NCI-H748 treated with DMSO at 0.1 percent for 48 hours (cell line): ENCODE measurements around the gene MRPL12.

Source experiments
- DNase-seq: peaks from one replicate; lab custom pipeline; 2025; lab: John Stamatoyannopoulos, UW

MRPL12 gene

DNA sequence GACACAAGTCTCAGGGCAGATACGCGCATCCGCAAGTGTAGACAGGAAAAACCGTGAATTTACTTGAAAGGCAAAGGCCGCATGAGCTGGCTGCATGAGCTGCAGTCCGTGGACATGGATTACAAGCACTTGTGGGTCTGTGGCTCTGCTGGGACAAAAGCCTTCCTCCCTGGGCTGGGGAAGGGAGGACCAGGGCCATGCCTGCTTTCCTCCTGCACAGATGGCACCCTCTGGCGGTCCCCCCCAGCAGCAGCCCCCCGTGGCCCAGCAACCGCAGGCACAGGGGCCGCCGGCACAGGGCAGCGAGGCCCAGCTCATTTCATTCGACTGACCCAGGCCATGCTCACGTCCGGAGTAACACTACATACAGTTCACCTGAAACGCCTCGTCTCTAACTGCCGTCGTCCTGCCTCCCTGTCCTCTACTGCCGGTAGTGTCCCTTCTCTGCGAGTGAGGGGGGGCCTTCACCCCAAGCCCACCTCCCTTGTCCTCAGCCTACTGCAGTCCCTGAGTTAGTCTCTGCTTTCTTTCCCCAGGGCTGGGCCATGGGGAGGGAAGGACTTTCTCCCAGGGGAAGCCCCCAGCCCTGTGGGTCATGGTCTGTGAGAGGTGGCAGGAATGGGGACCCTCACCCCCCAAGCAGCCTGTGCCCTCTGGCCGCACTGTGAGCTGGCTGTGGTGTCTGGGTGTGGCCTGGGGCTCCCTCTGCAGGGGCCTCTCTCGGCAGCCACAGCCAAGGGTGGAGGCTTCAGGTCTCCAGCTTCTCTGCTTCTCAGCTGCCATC, 1.7 kb upstream of the MRPL12 start:
- no peak for DNase-seq

GRCh38 chr17:81703747-81704654, 834 bp downstream of the MRPL12 start:
- no peak for DNase-seq

DNA sequence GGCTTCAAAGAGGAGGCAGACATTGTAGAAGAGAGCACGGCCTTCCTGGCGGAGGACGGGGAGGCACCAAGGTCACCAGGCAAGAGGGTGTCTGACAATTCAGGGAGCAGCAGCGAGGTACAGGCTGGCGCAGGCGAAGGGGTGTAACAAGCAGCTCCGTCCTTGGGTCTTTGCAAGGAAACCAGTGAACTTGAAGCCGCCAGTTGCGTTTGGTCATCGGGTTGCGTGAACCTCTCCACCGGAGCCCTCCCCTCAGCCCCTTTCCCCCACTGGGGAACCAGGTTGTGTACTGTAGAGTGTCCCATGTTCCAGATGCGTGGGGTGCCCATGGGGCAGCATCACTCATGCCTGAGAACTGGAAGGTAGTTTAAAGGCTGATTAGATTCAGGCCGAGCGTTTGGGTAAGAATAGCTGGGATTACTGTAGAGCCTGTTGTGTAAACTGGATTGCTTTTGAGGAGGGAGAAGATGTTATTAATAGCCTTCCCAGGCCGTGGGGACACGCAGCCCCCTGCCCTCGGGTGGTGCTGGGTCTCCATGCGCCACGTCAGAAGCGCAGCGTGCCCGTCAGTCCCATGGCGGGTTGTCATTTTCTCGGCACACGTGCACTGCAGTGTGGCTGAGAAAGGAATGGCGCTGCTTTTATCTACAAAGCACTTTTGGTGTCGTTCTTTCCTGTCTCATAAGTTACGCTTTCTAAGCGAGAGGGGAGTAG, 2.5 kb downstream of the MRPL12 start:
- DNase-seq = no peak

GRCh38 chr17:81706232-81706611, 3.1 kb downstream of the MRPL12 start:
- DNase-seq = no peak

DNA sequence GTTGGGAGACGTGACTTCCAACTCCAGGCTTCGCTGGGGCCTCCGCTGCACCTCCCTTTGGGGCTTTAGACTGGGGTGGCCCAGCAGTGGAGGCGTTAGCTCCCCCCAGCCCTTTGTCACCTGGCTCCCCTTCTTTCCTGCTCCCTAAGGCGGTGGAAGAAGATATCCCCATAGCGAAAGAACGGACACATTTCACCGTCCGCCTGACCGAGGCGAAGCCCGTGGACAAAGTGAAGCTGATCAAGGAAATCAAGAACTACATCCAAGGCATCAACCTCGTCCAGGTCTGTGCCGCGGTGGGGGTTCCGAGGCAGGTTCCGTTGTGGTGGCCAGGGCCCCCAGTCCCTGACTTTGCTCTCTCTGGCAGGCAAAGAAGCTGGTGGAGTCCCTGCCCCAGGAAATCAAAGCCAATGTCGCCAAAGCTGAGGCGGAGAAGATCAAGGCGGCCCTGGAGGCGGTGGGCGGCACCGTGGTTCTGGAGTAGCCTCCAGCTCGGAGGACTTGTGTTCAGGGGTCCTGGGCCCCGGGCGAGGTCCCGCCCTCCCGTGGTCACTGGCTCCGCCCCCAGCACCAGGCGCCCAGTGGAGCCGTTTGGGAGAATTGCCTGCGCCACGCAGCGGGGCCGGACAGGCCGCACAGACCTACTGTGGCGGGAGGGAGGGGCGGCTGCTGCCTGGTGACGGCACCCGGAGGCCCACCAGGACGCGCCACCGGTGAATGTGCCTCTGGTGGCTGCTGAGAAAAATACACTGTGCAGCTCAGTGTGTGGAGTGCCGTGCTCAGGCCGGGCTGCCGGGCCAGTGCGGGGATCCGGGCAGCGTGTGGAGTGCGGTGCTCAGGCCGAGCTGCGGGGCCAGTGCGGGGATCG, 3.8 kb downstream of the MRPL12 start:
- no peak for DNase-seq

- DNase-seq = no peak
These were observed 4.8 kb downstream of the MRPL12 start for GRCh38 chr17:81707725-81708646.

DNA sequence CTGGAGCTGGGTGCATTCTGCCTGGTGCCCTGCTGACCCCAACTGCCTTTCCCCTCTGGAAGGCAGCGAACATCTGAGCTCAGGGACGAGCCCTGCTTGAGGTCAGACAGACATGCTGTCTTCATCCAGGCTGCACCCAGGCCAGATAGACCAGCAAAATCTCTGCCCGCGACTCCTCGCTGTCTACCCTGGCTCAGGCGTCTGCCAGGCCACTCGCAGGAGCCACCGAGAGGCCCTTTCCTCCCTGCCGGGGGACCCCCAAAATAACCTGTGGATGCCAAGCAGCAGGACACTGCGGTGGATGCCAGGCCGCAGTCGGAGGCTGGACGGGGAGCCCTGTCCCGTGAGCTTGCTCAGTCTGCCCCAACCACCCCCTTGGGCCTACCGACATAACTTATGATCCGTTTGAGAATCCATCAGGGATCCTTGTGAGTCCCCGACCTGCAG, 5.6 kb downstream of the MRPL12 start:
- DNase-seq = no peak

DNA sequence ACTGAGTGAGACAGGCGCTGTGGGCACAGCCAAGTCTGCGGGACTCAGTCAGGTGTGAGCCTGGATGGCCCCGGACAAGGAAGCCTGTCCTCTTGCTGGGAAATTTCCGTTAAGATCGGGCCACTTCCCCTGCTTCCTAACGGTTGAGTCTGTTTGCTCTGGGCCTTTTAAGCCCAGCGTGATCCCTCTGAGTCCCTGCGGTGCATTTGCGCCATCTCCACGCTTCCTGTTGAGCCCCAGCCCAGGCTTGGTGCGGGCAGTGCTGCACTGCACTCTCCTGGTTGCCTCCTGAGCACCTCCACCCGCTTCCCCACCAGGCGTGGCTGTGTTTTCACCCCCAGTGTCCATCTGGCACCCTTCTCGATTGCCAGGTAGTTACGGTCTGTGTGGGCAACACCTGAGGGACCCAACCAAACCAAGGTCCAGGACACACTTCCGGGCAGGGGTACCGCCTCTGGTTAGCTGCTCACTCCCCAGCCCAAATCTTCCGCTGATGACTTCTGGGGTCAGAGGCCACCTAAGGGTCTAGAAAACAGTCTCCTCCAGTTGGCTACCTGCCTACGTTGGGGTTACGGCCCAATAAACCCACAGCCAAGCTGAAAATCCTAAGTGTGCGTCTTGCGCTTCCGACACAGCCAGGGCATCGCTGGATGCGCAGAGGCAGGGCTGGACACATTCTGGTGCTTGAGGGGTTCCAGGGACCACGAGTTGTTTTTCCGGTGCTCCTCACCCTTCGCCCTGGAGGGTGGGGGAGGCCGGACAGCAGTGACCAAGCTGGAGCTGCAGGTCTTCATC, 7.5 kb downstream of the MRPL12 start:
- peak; percentile 50 for DNase-seq

DNA sequence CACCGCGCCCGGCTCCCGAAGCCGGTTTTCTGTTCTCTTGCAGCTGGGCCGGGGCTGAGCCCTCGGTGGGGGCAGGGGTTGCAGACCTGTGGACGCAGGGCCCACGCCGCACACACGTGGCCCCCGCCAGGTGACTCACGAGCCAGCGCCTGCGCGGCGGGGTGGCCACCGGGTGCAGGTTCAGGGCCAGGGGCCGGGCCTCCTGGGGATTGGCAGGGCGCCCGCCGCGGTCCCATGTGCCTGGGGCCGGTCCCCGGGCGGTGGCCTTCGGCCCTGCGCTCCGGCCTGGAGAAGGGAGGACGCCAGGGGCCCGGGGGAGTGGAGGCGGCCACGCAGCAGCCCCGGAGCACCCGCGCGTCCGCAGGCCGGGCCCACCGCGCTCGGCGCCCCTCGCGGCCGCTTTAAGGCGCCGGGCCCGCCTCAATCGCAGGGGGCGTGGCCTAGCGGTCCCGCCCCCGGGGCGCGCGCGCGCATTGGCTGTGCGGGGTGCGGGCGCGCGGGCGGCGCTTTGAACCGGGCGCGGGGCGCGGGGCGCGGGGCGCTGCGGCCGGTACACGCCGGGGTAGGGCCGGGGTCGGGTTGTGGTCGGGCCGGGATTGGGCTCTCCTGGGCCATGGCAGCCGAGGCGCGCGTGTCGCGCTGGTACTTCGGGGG, 8.8 kb downstream of the MRPL12 start, which contains the start of gene SLC25A10:
Gene SLC25A10, plus strand, starts transcription at position 471 of the 654 bp plus-strand sequence. Its CDS starts 143 bp downstream, at position 614.
- peak; percentile 28 for DNase-seq

GRCh38 chr17:81712468-81713003, 9.4 kb downstream of the MRPL12 start:
- DNase-seq = no peak

GRCh38 chr17:81713004-81713555, 9.9 kb downstream of the MRPL12 start:
- no peak for DNase-seq

DNA sequence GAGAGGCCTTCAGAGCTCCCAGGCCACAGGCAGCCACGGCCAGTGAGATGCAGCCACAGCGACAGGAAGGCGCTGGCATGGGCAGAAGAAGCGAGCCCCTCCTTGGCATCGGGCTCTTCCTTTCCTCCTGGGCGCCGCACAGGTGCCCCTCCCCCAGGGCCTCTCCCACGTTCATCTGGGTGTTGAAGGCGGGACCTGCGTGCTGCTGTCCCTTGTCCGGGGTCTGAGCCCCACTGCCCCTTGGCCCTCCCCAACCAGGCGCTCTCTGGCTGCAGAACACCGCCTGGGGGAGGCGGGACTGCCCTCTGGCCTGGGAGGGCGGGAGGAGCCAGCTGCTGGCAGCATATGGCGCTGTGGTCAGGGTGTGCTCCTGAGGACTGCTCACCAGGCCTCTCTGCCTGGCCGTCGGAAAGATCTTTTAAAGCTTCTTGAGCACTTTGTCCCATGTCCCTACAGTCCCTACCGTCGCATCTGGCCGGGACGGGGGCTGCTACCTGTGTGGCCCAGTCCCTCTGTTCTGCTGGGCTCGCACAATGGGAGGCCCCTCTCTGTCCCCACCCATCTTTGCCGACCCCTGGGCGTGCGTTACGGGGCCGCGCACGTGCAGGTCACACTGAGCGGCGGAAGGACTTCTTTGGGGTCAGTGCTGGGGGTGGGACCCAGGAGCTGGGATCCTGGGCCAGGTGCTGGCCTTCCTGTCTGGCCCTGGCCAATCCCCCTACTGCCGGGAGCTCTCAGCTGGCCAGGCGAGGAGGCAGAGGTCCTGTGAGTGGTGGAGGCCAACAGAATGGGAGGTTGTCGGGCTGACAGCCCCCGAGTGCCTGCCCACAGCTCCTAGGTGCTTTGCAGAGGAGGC, 10.6 kb downstream of the MRPL12 start:
- no peak for DNase-seq

DNA sequence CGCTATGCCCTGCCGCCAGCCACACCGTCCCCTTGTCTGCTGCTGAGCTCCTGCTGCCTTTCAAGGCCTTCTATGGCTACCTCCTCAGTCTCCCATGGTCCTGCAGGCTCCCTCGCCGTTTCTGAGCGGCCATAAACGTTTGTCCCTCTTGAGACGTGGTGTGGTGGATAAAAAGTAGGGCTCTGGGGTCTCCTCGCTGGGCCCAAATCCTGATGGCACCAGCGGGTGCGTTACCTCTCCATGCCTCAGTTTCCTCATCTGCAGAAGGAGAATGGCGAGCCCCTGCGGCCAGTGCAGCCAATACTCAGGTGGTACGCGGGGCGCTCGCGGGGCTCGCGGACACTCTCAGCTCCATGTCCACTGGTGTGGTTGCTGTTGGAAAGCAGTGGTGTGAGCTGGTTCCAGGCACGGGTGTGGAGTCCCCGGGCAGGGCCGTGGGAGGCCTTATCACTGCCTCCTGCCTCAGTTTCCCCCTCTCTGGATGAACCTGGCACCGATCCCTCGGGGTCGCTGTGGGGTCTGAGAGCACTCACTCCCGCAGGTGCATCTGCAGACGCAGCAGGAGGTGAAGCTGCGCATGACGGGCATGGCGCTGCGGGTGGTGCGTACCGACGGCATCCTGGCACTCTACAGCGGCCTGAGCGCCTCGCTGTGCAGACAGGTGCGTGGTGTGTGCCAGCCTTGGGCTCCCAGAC, 11.4 kb downstream of the MRPL12 start:
- DNase-seq = no peak

- no peak for DNase-seq
These were observed 12.1 kb downstream of the MRPL12 start for GRCh38 chr17:81715107-81715871.

- DNase-seq = no peak
These were observed 12.9 kb downstream of the MRPL12 start for GRCh38 chr17:81715872-81716673.
